GF-D8 (cell line): ENCODE data around the gene LARP1.
"Not testable (repeated sequence)": the region's sequence is repeated elsewhere in the genome, so short reads cannot be mapped to it uniquely, and the experiment has no call there.

Experiments
- DNase-seq: peaks from one replicate; lab custom pipeline; 2025; lab: John Stamatoyannopoulos, UW

The LARP1 gene

GRCh38 chr5:154793599-154794524 is 38.7 kb downstream of the LARP1 start:
- no peak for DNase-seq

DNA sequence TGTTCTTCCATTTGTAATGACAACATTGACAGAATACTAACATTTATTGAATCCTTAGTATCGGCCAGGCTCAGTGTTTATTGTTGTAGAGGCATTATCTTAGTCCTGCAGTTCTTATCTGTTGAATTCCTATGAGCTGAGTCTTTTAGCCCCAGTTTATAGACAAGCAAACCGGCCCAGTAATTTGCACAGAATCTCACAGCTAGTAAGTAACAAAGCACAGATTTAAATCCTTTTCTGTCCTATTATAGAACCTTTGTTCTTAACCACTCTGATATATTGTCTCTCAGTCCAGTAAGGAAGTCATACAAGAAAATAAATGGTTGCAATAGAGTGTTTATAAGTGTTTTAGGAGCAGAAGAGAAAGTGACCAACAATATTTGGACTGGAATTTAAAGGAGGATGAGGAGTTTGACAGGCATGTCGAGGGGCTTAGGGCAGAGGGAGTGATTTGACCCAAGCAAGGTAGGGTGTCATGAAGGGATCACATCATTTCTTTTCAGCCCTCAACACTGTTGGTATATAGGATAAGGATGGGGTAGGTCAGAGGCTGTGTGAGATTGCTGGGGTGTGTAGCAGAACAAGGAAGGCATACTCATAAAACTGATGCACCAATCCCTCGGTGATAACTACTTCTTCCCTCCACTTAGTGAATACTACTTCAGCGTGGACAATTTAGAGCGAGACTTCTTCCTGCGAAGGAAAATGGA is 39.5 kb downstream of the LARP1 start:
- DNase-seq = no peak

DNA sequence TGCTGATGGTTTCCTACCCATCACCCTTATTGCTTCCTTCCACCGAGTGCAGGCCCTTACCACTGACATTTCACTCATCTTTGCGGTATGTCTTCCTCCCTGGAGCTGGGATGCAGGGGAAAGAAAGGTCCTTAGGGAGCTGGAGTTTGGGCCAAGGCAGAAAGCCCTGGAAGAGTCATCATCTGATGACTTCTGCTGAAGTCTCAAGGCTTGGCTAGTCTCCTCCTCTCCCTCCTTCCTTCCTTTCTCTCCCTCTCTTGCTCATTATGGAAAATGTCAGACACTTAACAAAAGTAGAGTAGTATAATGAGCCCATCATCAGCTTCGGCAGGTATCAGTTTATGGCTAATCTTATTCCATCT is 40.0 kb downstream of the LARP1 start:
- no peak for DNase-seq

DNA sequence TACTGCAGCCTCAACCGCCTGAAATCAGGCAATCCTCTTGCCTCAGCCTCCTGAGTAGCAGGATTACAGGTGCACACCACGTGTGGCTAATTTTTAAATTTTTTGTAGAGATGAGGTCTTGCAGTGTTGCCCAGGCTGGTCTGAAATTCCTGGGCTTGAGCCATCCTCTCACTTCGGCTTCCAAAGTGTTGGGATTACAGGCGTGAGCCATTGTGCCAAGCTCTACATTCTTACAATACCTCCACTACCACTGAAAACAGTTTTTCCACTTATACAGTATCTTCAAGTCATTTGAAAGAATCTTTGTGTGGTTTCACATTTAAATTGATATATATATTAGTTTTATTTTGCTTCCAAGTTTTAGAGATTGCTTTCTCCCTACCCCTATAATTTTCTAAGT is 42.6 kb downstream of the LARP1 start:
- DNase-seq = no peak

- no peak for DNase-seq
These were observed 45.4 kb downstream of the LARP1 start for GRCh38 chr5:154800582-154800981.

DNA sequence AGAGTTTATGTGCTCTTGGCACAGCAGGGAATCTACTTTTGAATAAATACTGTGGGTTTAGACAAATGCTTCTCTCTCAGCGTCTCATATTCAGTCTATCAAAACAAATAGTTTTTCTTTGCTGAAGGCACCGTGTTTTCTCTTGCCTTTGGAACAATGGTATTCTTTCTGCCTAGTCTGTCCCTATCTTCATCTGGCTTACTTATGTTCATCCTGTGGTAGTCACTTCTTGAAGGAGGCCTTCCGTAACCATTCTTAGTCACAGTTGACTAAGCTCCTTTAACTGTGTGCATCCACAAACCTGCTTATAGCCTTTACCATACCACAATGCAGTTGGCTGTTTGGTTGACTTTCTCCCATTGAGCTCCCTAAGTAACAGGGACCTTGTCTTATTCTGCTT is 45.9 kb downstream of the LARP1 start:
- DNase-seq = no peak

GRCh38 chr5:154802050-154802449 is 46.9 kb downstream of the LARP1 start:
- no peak for DNase-seq

DNA sequence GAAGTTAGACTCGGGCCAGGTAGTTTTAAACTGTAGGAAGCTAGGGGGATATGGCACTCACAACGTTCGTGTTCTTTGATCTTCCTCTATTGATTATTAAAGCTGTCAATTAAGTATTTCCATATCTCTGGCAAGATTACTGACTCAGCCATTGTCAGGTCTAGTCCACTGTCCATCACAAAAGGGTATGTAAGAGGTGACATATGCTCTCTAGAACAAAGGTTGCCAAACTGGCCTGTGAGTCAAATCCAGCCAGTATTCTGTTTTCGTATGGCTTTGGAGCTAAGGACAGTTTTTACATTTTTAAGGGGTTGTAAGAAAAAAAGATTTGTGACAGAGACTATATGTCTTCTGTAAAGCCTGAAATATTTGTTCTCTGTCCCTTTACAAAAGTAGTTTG is 51.0 kb downstream of the LARP1 start:
- DNase-seq = no peak

- DNase-seq = no peak
These were observed 56.1 kb downstream of the LARP1 start for GRCh38 chr5:154811239-154811638.

GRCh38 chr5:154811653-154812465 is 56.7 kb downstream of the LARP1 start:
- DNase-seq = peak; percentile 22

DNA sequence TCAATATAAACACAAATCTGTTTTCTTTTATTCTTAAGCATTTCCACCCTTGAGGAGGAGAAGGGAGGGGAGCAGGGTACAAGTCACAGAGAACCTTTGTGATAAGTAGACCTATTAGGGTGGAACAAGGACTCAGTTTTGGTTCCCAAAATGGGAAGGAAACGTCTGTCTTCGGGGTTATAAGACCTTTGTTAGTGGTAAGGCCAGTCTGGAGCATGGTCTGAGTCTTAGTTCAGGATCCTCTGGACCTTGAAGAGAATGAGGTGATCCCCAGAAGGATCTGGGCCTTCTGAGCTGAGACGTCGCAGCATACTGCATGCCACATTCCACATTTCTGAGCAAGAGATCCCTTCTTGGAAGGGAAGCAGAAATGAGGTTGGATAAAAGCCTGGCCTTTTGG is 58.0 kb downstream of the LARP1 start:
- DNase-seq = no peak

DNA sequence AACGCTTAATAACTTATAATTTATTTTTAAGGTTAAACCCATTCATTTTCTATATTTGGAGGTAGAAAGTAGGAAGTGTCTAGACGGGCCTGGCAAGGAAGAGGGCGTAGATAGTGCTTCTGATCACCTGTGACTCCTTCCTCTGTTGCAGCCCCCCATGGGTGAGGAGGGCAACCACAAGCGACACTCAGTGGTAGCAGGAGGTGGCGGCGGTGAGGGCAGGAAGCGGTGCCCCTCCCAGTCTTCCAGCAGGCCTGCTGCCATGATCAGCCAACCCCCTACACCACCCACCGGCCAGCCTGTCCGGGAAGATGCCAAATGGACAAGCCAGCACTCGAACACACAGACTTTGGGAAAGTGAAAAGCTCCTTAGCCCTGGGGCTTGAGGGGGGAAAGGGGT is 58.6 kb downstream of the LARP1 start:
- DNase-seq = no peak

GRCh38 chr5:154815025-154815424 is 59.8 kb downstream of the LARP1 start:
- DNase-seq = no peak

GRCh38 chr5:154815684-154816247 is 60.6 kb downstream of the LARP1 start:
- no peak for DNase-seq

- no peak for DNase-seq
These were observed 61.8 kb downstream of the LARP1 start for GRCh38 chr5:154816891-154817492.

DNA sequence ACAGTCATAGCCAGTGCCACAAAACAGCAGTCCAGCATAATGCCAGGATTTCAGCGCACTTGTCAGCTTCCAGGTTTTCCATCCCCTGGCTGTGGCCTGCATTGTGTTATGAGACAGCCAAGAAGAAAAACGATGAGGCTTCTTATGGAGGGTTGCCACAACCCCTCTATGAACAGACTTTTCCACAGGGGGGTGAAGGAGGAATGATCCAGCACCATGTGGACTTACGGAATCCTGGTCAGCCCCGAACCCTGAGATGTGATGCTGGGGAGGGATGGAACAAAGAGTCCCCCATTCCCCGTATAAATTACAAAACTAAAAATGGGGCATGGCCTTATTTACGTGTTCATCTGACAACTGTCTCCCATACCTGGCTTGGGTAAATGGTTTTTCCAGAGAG is 62.6 kb downstream of the LARP1 start:
- DNase-seq = no peak

GRCh38 chr5:154818471-154819116 is 63.4 kb downstream of the LARP1 start:
- no peak for DNase-seq

DNA sequence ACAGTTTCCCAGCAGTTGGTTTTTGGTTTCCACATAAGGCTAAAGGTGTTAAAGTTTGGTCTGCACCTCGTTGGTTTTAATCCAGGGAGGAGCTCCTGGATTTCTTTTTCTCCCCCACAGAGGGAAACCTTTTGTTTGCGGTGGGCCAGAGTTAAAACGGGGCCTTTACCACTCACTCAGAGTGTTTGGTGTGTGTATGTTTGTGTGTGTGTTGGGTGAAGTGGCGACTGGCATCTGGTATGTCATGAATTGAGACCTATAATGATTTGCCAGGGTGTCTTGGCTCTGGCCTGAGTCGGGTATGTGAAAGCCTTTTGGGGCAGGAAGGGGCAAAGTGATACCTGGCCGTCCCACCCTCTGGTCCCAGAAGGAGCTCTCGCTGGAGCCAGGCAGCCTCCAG is 64.4 kb downstream of the LARP1 start:
- no peak for DNase-seq

DNA sequence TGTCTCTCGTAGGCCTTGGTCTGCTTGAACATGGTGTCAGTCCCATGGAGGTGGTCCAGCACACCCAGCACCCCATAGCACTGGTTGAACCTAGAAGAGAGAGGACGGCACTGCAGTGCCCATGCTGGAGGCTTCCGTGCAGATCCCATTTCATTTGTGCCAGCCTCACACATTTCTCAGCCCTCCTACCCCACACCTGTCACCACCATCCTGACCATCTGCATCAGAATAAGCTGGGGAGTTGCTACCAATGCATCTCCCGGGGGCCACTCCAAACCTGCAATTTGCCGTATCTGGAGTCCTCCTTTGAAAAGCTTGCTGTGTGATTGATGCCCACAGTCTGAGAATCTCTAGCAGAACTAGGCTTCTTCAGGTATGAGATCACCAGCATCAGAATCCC is 65.2 kb downstream of the LARP1 start:
- DNase-seq = no peak

GRCh38 chr5:154822896-154823295 is 67.7 kb downstream of the LARP1 start:
- DNase-seq = not testable (repeated sequence)

- DNase-seq = no peak
These were observed 68.4 kb downstream of the LARP1 start for GRCh38 chr5:154823605-154824004.
